ENCODE results near the gene CALN1.

The CALN1 gene

GRCh38 chr7:72265071-72265904 lies 146.8 kb downstream of the CALN1 start:
- H3K4me3 ChIP-seq (replicated peaks; ENCODE audit: low read depth, low read length) = no peak overlapping the region
- no peak for DNase-seq (ENCODE audit: low read depth)
- TF ChIP-seq CTCF (IDR thresholded peaks at IDR 0.05; ENCODE audit: low read length, missing control alignments) = no peak

- H3K4me3 ChIP-seq (replicated peaks; ENCODE audit: low read depth, low read length) = no peak overlapping the region
- no peak for TF ChIP-seq CTCF (IDR thresholded peaks at IDR 0.05; ENCODE audit: low read length, missing control alignments)
- no peak for DNase-seq (ENCODE audit: low read depth)
Measured at GRCh38 chr7:72260406-72260805, 151.7 kb downstream of the CALN1 start.

GRCh38 chr7:72258074-72258473 lies 154.1 kb downstream of the CALN1 start:
- no peak for DNase-seq (ENCODE audit: low read depth)
- TF ChIP-seq CTCF (IDR thresholded peaks at IDR 0.05; ENCODE audit: low read length, missing control alignments) = no peak
- H3K4me3 ChIP-seq (replicated peaks; ENCODE audit: low read depth, low read length) = no peak overlapping the region

DNA sequence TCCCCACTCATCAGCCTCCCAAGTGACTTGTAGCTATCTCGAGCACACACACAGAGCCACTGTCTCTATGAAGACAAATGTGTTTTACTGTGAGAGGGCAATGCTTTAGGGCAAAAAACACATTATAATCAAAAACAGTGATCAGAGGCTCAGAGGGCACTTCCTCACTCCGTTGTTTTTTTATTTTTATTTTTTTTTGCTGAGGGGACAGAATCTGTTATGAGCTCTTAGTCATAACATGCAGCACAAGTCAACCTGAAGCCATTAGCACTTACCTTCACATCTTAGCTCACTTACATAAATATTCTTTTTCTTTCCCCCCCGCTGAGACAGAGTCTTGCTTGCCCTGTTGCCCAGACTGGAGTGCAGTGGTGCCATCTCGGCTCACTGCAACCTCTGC lies 157.7 kb downstream of the CALN1 start:
- H3K4me3 ChIP-seq (replicated peaks; ENCODE audit: low read depth, low read length) = no peak overlapping the region
- DNase-seq (ENCODE audit: low read depth) = no peak
- no peak for TF ChIP-seq CTCF (IDR thresholded peaks at IDR 0.05; ENCODE audit: low read length, missing control alignments)

- DNase-seq (ENCODE audit: low read depth) = no peak
- no peak for TF ChIP-seq CTCF (IDR thresholded peaks at IDR 0.05; ENCODE audit: low read length, missing control alignments)
- no peak overlapping the region for H3K4me3 ChIP-seq (replicated peaks; ENCODE audit: low read depth, low read length)
Measured at GRCh38 chr7:72249106-72249505, 163.0 kb downstream of the CALN1 start.

GRCh38 chr7:72244826-72245398 lies 167.2 kb downstream of the CALN1 start:
- TF ChIP-seq CTCF (IDR thresholded peaks at IDR 0.05; ENCODE audit: low read length, missing control alignments) = no peak
- no peak for DNase-seq (ENCODE audit: low read depth)
- H3K4me3 ChIP-seq (replicated peaks; ENCODE audit: low read depth, low read length) = no peak overlapping the region
